Superior temporal gyrus (tissue), 1 donor: ENCODE data around the gene SGIP1.
"Not testable (repeated sequence)": the region's sequence is repeated elsewhere in the genome, so short reads cannot be mapped to it uniquely, and the experiment has no call there.

ENCODE experiments used
- DNase-seq: peaks from one replicate; pipeline ENCODE4 v3.0.0-alpha.2; 2016; ENCODE audit errors: extremely low spot score

The SGIP1 gene

GRCh38 chr1:66729523-66729922 is 195.6 kb downstream of the SGIP1 start:
- DNase-seq, result no peak

- no peak for DNase-seq
These were observed 196.5 kb downstream of the SGIP1 start for GRCh38 chr1:66730462-66730861.

GRCh38 chr1:66731170-66731865 is 197.4 kb downstream of the SGIP1 start:
- DNase-seq, result no peak

- DNase-seq, result no peak
These were observed 198.6 kb downstream of the SGIP1 start for GRCh38 chr1:66732407-66733166.

GRCh38 chr1:66733348-66734017 is 199.5 kb downstream of the SGIP1 start:
- no peak for DNase-seq

- not testable (repeated sequence) for DNase-seq
These were observed 200.6 kb downstream of the SGIP1 start for GRCh38 chr1:66734531-66734930.

GRCh38 chr1:66737836-66738235 is 203.9 kb downstream of the SGIP1 start:
- DNase-seq, result no peak

GRCh38 chr1:66739401-66740157 is 205.6 kb downstream of the SGIP1 start:
- DNase-seq, result no peak

- DNase-seq, result no peak
These were observed 211.5 kb downstream of the SGIP1 start for GRCh38 chr1:66745451-66745850.

GRCh38 chr1:66747501-66747900 is 213.5 kb downstream of the SGIP1 start:
- no peak for DNase-seq

GRCh38 chr1:66750577-66750976 is 216.6 kb downstream of the SGIP1 start:
- DNase-seq, result no peak

GRCh38 chr1:66751160-66751559 is 217.2 kb downstream of the SGIP1 start:
- DNase-seq, result no peak

GRCh38 chr1:66752000-66752592 is 218.1 kb downstream of the SGIP1 start, which contains the start of gene DYNLT5:
TSS of gene DYNLT5 (plus strand) at chr1:66752459. CDS start at chr1:66754659, 2,200 bp downstream.
- DNase-seq, result peak; percentile 46

GRCh38 chr1:66752671-66753371 is 218.9 kb downstream of the SGIP1 start:
- no peak for DNase-seq

GRCh38 chr1:66757722-66758240 is 223.8 kb downstream of the SGIP1 start:
- DNase-seq, result no peak

- no peak for DNase-seq
These were observed 224.3 kb downstream of the SGIP1 start for GRCh38 chr1:66758241-66758755.

- no peak for DNase-seq
These were observed 226.6 kb downstream of the SGIP1 start for GRCh38 chr1:66760506-66760905.

GRCh38 chr1:66761221-66761620 is 227.3 kb downstream of the SGIP1 start:
- DNase-seq, result no peak

GRCh38 chr1:66764994-66765578 is 231.1 kb downstream of the SGIP1 start:
- DNase-seq, result peak; percentile 83

- no peak for DNase-seq
These were observed 233.7 kb downstream of the SGIP1 start for GRCh38 chr1:66767626-66768025.
